ENCODE measurements around the gene NKIRAS1.

NKIRAS1 gene

GRCh38 chr3:23876923-23877322 is 39.9 kb downstream of the NKIRAS1 start:
- POLR2A ChIA-PET = interaction anchor here (0.6 to 0.7 kb wide), 2 partner anchors 20 to 767 kb away, joined by 3 read pairs; no protein-coding TSS in a partner anchor
- H3K27ac ChIP-seq (ENCODE audit: extremely low read depth, low read depth, low read length) = no peak overlapping the region
- H3K9me3 ChIP-seq (ENCODE audit: control insufficient read depth, insufficient read depth, low read depth, low read length) = no peaks in the 10 kb centered on the region

GRCh38 chr3:23875113-23875725 is 41.6 kb downstream of the NKIRAS1 start:
- no peak overlapping the region for H3K27ac ChIP-seq (ENCODE audit: extremely low read depth, low read depth, low read length)
- CTCF ChIA-PET = interaction anchor here (0.7 kb wide), 1 partner anchor 8 kb away, joined by 3 read pairs; no protein-coding TSS in a partner anchor
- H3K4me3 ChIP-seq (ENCODE audit: low read depth, low read length) = no peak overlapping the region
- no peaks in the 10 kb centered on the region; the same call in none of the 2 replicates for H3K4me1 ChIP-seq (ENCODE audit: control insufficient read depth, insufficient read depth, low read length)
- POLR2A ChIA-PET = no interaction called here
- H3K9me3 ChIP-seq (ENCODE audit: control insufficient read depth, insufficient read depth, low read depth, low read length) = no peaks in the 10 kb centered on the region
- H3K36me3 ChIP-seq (ENCODE audit: control insufficient read depth in 2 of 2, insufficient read depth in 1 of 2, low read length in 2 of 2) = peaks cover 0 to 12% of the 10 kb centered on the region in 2 experiments; a peak in 1 of 3 replicates
- TF ChIP-seq ZNF138 (tag by site-specific recombination; IDR thresholded peaks at IDR 0.05; ENCODE audit: borderline replicate concordance) = no peak
- TF ChIP-seq ZNF449 (tag by site-specific recombination; IDR thresholded peaks at IDR 0.05) = no peak
- no peak for TF ChIP-seq ZNF664 (tag by site-specific recombination; IDR thresholded peaks at IDR 0.05)
- TF ChIP-seq ZNF521 (tag by site-specific recombination; IDR thresholded peaks at IDR 0.05) = no peak
- no peak for TF ChIP-seq ZBTB10 (tag by site-specific recombination; IDR thresholded peaks at IDR 0.05)
- no peak for TF ChIP-seq ZNF157 (tag by site-specific recombination; IDR thresholded peaks at IDR 0.05)

More at GRCh38 chr3:23876923-23877322, 39.9 kb downstream of the NKIRAS1 start:
- Histone ChIP-seq H3K36me3 (ENCODE audit: control insufficient read depth in 2 of 2, insufficient read depth in 1 of 2, low read length in 2 of 2) (peaks cover 0 to 17% of the 10 kb centered on the region in 2 experiments; a peak in 1 of 3 replicates), H3K4me1 (ENCODE audit: control insufficient read depth, insufficient read depth, low read length) (no peaks in the 10 kb centered on the region; the same call in 1 of the 2 replicates), H3K4me3 (ENCODE audit: low read depth, low read length) (no peak overlapping the region)
- TF ChIP-seq TCF7L2 (IDR thresholded peaks at IDR 0.05; ENCODE audit: borderline replicate concordance, low read depth, low read length) (no peak), ZBTB10 (tag by site-specific recombination; IDR thresholded peaks at IDR 0.05) (no peak), ZNF18 (tag by site-specific recombination; IDR thresholded peaks at IDR 0.05) (no peak), ZNF354C (tag by site-specific recombination; IDR thresholded peaks at IDR 0.05; ENCODE audit: borderline replicate concordance, low read depth) (no peak), ZNF274 (IDR thresholded peaks at IDR 0.05; ENCODE audit: low read length) (no peak), ZNF274 (tag by site-specific recombination; IDR thresholded peaks at IDR 0.05; ENCODE audit: borderline replicate concordance) (no peak), ZNF366 (tag by site-specific recombination; conservative IDR thresholded peaks at IDR 0.05) (no peak), ZNF48 (tag by site-specific recombination; IDR thresholded peaks at IDR 0.05) (no peak), ZNF549 (tag by site-specific recombination; IDR thresholded peaks at IDR 0.05) (no peak), PRDM4 (tag by site-specific recombination; IDR thresholded peaks at IDR 0.05) (no peak), YY2 (tag by site-specific recombination; IDR thresholded peaks at IDR 0.05) (no peak), ZIC2 (tag by site-specific recombination; IDR thresholded peaks at IDR 0.05) (no peak)
- CTCF ChIA-PET = interaction anchor here (0.6 kb wide), 1 partner anchor 1461 kb away, joined by 6 read pairs; no protein-coding TSS in a partner anchor
